Naive thymus-derived CD8-positive, alpha-beta T cell (primary cell): ENCODE results near the gene CACNA2D3. TPM values are rescaled to one million over a fixed set of nuclear protein-coding genes. Genes with fewer than 3 reads are reported as not detected.

Experiments
- ATAC-seq, 2 donors: fragments of 150-1000 bp; cut with Tn5 transposase in 1 of 2; sonication (Bioruptor Pico), chemical (Tn5 transposase) in 1 of 2; 1 replicate in 1 of 2; 2 replicates in 1 of 2; pipeline ENCODE4 v1.10.0; 2021; ENCODE audit warnings: mild to moderate bottlenecking in 2 of 2, moderate library complexity in 2 of 2
- POLR2A ChIA-PET: fragments of 350-600 bp; sonication (Branson Sonifier 250); formaldehyde crosslinking; loops from one replicate; lab custom pipeline; 2021; ENCODE audit warnings: antibody characterized with exemption; lab: Charles Lee
- DNase-seq, 10 donors: peaks; one replicate each; pipeline versions ENCODE4 v3.0.0 to v3.0.0-alpha.2; 2020 to 2022
- H3K27ac Mint-ChIP-seq, 10 donors: one replicate each; pipeline ENCODE4 v1.8.0; 2020 to 2022; ENCODE audit warnings: mild to moderate bottlenecking in 10 of 10, mixed read lengths in 10 of 10, moderate library complexity in 4 of 10, inconsistent platforms in 1 of 10
- H3K27me3 Mint-ChIP-seq, 5 donors: one replicate each; pipeline ENCODE4 v1.8.0; 2021 to 2022; ENCODE audit warnings: mixed read lengths in 5 of 5
- H3K36me3 Mint-ChIP-seq, 3 donors: one replicate each; pipeline ENCODE4 v1.8.0; 2020 to 2022; ENCODE audit warnings: mixed read lengths in 3 of 3, mild to moderate bottlenecking in 2 of 3, inconsistent platforms in 1 of 3
- H3K4me1 Mint-ChIP-seq, 4 donors: one replicate each; pipeline ENCODE4 v1.8.0; 2021 to 2022; ENCODE audit warnings: mixed read lengths in 4 of 4
- H3K4me3 Mint-ChIP-seq, 10 donors: one replicate each; pipeline ENCODE4 v1.8.0; 2020 to 2022; ENCODE audit warnings: mild to moderate bottlenecking in 10 of 10, mixed read lengths in 10 of 10, moderate library complexity in 6 of 10, inconsistent platforms in 1 of 10
- H3K9me3 Mint-ChIP-seq, 9 donors: one replicate each; pipeline ENCODE4 v1.8.0; 2020 to 2022; ENCODE audit warnings: mixed read lengths in 9 of 9, mild to moderate bottlenecking in 3 of 9, inconsistent platforms in 1 of 9, moderate library complexity in 1 of 9
- polyA plus RNA-seq, 3 donors: library from polyadenylated mRNA; unstranded; fragments of 300-500 nt; fragmentation: Illumina TruSeq; gene quantifications; one replicate each; pipeline ENCODE4 v1.2.3, GENCODE V29; 2021
- total RNA-seq, 8 experiments: library from RNA in 2 of 8; stranded (reverse) in 2 of 8; gene quantifications; one replicate each; pipeline ENCODE4 v1.2.3 and lab custom pipeline; 2021 to 2026

Gene CACNA2D3
- total and polyA plus RNA-seq, 5 experiments from 2014 or later = not detected

- H3K4me1 Mint-ChIP-seq = no peaks in the 10 kb centered on the region
- no peak overlapping the region for H3K4me3 Mint-ChIP-seq
- no peak overlapping the region for H3K27ac Mint-ChIP-seq
- peaks cover 0 to 3% (median 0%) of the 10 kb centered on the region in 9 donors for H3K9me3 Mint-ChIP-seq
- H3K36me3 Mint-ChIP-seq = no peaks in the 10 kb centered on the region
- no peak for ATAC-seq
- POLR2A ChIA-PET = no interaction called here
- no peak for DNase-seq
- peaks cover 2 to 11% (median 3%) of the 10 kb centered on the region in 5 donors for H3K27me3 Mint-ChIP-seq
Observed at GRCh38 chr3:54781728-54782127, 659.4 kb downstream of the CACNA2D3 start.

- Mint-ChIP-seq H3K27me3 (peaks cover 0 to 11% (median 2%) of the 10 kb centered on the region in 5 donors), H3K4me1 (no peaks in the 10 kb centered on the region), H3K9me3 (peaks cover 0 to 10% (median 0%) of the 10 kb centered on the region in 9 donors), H3K36me3 (no peaks in the 10 kb centered on the region), H3K4me3 (no peak overlapping the region), H3K27ac (no peak overlapping the region)
- ATAC-seq (no peak), DNase-seq (no peak)
- POLR2A ChIA-PET = no interaction called here
Observed at GRCh38 chr3:54783611-54784010, 661.3 kb downstream of the CACNA2D3 start.

GRCh38 chr3:54784021-54784420 is 661.7 kb downstream of the CACNA2D3 start:
- POLR2A ChIA-PET = no interaction called here
- ATAC-seq = no peak
- Mint-ChIP-seq H3K4me3 (no peak overlapping the region), H3K36me3 (no peaks in the 10 kb centered on the region), H3K27me3 (peaks cover 0 to 11% (median 0%) of the 10 kb centered on the region in 5 donors), H3K9me3 (peaks cover 0 to 10% (median 0%) of the 10 kb centered on the region in 9 donors), H3K4me1 (no peaks in the 10 kb centered on the region), H3K27ac (no peak overlapping the region)
- DNase-seq = no peak

GRCh38 chr3:54785976-54786375 is 663.6 kb downstream of the CACNA2D3 start:
- DNase-seq (no peak), ATAC-seq (no peak)
- Mint-ChIP-seq H3K27ac (no peak overlapping the region), H3K36me3 (no peaks in the 10 kb centered on the region), H3K9me3 (peaks cover 0 to 11% (median 0%) of the 10 kb centered on the region in 9 donors), H3K4me3 (no peak overlapping the region), H3K27me3 (no peaks in the 10 kb centered on the region), H3K4me1 (no peaks in the 10 kb centered on the region)
- POLR2A ChIA-PET = no interaction called here

GRCh38 chr3:54790051-54790450 is 667.7 kb downstream of the CACNA2D3 start:
- peaks cover 0 to 17% (median 0%) of the 10 kb centered on the region in 9 donors for H3K9me3 Mint-ChIP-seq
- POLR2A ChIA-PET = no interaction called here
- H3K36me3 Mint-ChIP-seq = no peaks in the 10 kb centered on the region
- no peak overlapping the region for H3K27ac Mint-ChIP-seq
- H3K27me3 Mint-ChIP-seq = peaks cover 0 to 1% (median 0%) of the 10 kb centered on the region in 5 donors
- no peaks in the 10 kb centered on the region for H3K4me1 Mint-ChIP-seq
- DNase-seq = no peak
- no peak overlapping the region for H3K4me3 Mint-ChIP-seq
- no peak for ATAC-seq

GRCh38 chr3:54791501-54792156 is 669.3 kb downstream of the CACNA2D3 start:
- no peak for DNase-seq
- no peak for ATAC-seq
- H3K9me3 Mint-ChIP-seq = peaks cover 0 to 20% (median 3%) of the 10 kb centered on the region in 9 donors

GRCh38 chr3:54792584-54792983 is 670.2 kb downstream of the CACNA2D3 start:
- DNase-seq = no peak
- no peaks in the 10 kb centered on the region for H3K36me3 Mint-ChIP-seq
- H3K27me3 Mint-ChIP-seq = peaks cover 0 to 1% (median 0%) of the 10 kb centered on the region in 5 donors
- ATAC-seq = no peak
- H3K9me3 Mint-ChIP-seq = peaks cover 0 to 14% (median 3%) of the 10 kb centered on the region in 9 donors
- POLR2A ChIA-PET = no interaction called here
- H3K27ac Mint-ChIP-seq = peak overlapping the region in 1 of 10 donors; percentile 30
- no peak overlapping the region for H3K4me3 Mint-ChIP-seq
- H3K4me1 Mint-ChIP-seq = no peaks in the 10 kb centered on the region

More at GRCh38 chr3:54791501-54792156, 669.3 kb downstream of the CACNA2D3 start:
- H3K27ac Mint-ChIP-seq = no peak overlapping the region
- POLR2A ChIA-PET = no interaction called here
- no peak overlapping the region for H3K4me3 Mint-ChIP-seq
- H3K4me1 Mint-ChIP-seq = no peaks in the 10 kb centered on the region
- H3K36me3 Mint-ChIP-seq = no peaks in the 10 kb centered on the region
- peaks cover 0 to 1% (median 0%) of the 10 kb centered on the region in 5 donors for H3K27me3 Mint-ChIP-seq

GRCh38 chr3:54793171-54793570 is 670.8 kb downstream of the CACNA2D3 start:
- H3K4me1 Mint-ChIP-seq = no peaks in the 10 kb centered on the region
- no peak for ATAC-seq
- no peaks in the 10 kb centered on the region for H3K36me3 Mint-ChIP-seq
- no peak for DNase-seq
- H3K9me3 Mint-ChIP-seq = peaks cover 0 to 10% (median 1%) of the 10 kb centered on the region in 9 donors
- no peak overlapping the region for H3K27ac Mint-ChIP-seq
- no peak overlapping the region for H3K4me3 Mint-ChIP-seq
- POLR2A ChIA-PET = no interaction called here
- peaks cover 0 to 1% (median 0%) of the 10 kb centered on the region in 5 donors for H3K27me3 Mint-ChIP-seq

GRCh38 chr3:54797111-54797510 is 674.8 kb downstream of the CACNA2D3 start:
- no peak overlapping the region for H3K27ac Mint-ChIP-seq
- no peaks in the 10 kb centered on the region for H3K4me1 Mint-ChIP-seq
- DNase-seq = no peak
- H3K36me3 Mint-ChIP-seq = no peaks in the 10 kb centered on the region
- H3K27me3 Mint-ChIP-seq = peaks cover 0 to 4% (median 0%) of the 10 kb centered on the region in 5 donors
- H3K4me3 Mint-ChIP-seq = no peak overlapping the region
- H3K9me3 Mint-ChIP-seq = peaks cover 0 to 10% (median 3%) of the 10 kb centered on the region in 9 donors
- no peak for ATAC-seq
- POLR2A ChIA-PET = no interaction called here

- POLR2A ChIA-PET = no interaction called here
- peaks cover 0 to 8% (median 4%) of the 10 kb centered on the region in 9 donors for H3K9me3 Mint-ChIP-seq
- no peak overlapping the region for H3K4me3 Mint-ChIP-seq
- no peak overlapping the region for H3K27ac Mint-ChIP-seq
- DNase-seq (no peak), ATAC-seq (no peak)
- H3K4me1 Mint-ChIP-seq = no peaks in the 10 kb centered on the region
- peaks cover 0 to 4% (median 0%) of the 10 kb centered on the region in 5 donors for H3K27me3 Mint-ChIP-seq
- H3K36me3 Mint-ChIP-seq = no peaks in the 10 kb centered on the region
Observed at GRCh38 chr3:54800478-54800877, 678.1 kb downstream of the CACNA2D3 start.

- no peak overlapping the region for H3K4me3 Mint-ChIP-seq
- H3K9me3 Mint-ChIP-seq = peaks cover 0 to 11% (median 2%) of the 10 kb centered on the region in 9 donors
- ATAC-seq = no peak
- no peak overlapping the region for H3K27ac Mint-ChIP-seq
- H3K27me3 Mint-ChIP-seq = peaks cover 0 to 4% (median 0%) of the 10 kb centered on the region in 5 donors
- no peaks in the 10 kb centered on the region for H3K4me1 Mint-ChIP-seq
- POLR2A ChIA-PET = no interaction called here
- H3K36me3 Mint-ChIP-seq = no peaks in the 10 kb centered on the region
- DNase-seq = no peak
Observed at GRCh38 chr3:54801977-54802376, 679.6 kb downstream of the CACNA2D3 start.

- no peak for ATAC-seq
- Mint-ChIP-seq H3K27me3 (peaks cover 0 to 4% (median 1%) of the 10 kb centered on the region in 5 donors), H3K4me1 (no peaks in the 10 kb centered on the region), H3K36me3 (peaks cover 0 to 4% (median 0%) of the 10 kb centered on the region in 3 donors), H3K9me3 (peaks cover 0 to 34% (median 9%) of the 10 kb centered on the region in 9 donors), H3K4me3 (no peak overlapping the region), H3K27ac (no peak overlapping the region)
- DNase-seq = no peak
- POLR2A ChIA-PET = no interaction called here
Observed at GRCh38 chr3:54810401-54810800, 688.0 kb downstream of the CACNA2D3 start.

- no peak overlapping the region for H3K4me3 Mint-ChIP-seq
- peaks cover 0 to 21% (median 4%) of the 10 kb centered on the region in 9 donors for H3K9me3 Mint-ChIP-seq
- peaks cover 0 to 4% (median 1%) of the 10 kb centered on the region in 5 donors for H3K27me3 Mint-ChIP-seq
- ATAC-seq = no peak
- H3K4me1 Mint-ChIP-seq = no peaks in the 10 kb centered on the region
- H3K36me3 Mint-ChIP-seq = peaks cover 0 to 4% (median 0%) of the 10 kb centered on the region in 3 donors
- POLR2A ChIA-PET = no interaction called here
- DNase-seq = no peak
- no peak overlapping the region for H3K27ac Mint-ChIP-seq
Observed at GRCh38 chr3:54814224-54814623, 691.9 kb downstream of the CACNA2D3 start.
